Erythroblast (primary cell): ENCODE results near the gene LEUTX.

ENCODE experiments used
- GATA1 ChIP-seq: IDR thresholded peaks from 2 replicates; pipeline ENCODE4 v1.6.1; 2011; ENCODE audit warnings: low read depth, mild to moderate bottlenecking, control low read depth, low read length, moderate library complexity
- POLR2A ChIP-seq: IDR thresholded peaks from 2 replicates; pipeline ENCODE4 v1.6.1; 2011; ENCODE audit warnings: mild to moderate bottlenecking, low read length

GRCh38 chr19:39788244-39788643 lies 9.6 kb downstream of the LEUTX start:
- no peak for TF ChIP-seq POLR2A
- TF ChIP-seq GATA1: no peak
